Measurements from ENCODE around the gene ARID4B.

ARID4B gene

GRCh38 chr1:235138821-235139220 is 189.2 kb downstream of the ARID4B start:
- no peak overlapping the region for H3K4me3 ChIP-seq (ENCODE audit: low read length)
- no peaks in the 10 kb centered on the region for H3K4me1 ChIP-seq (ENCODE audit: control insufficient read depth, insufficient read depth, low read length)
- H3K27me3 ChIP-seq (ENCODE audit: control insufficient read depth, insufficient read depth, low read length), result no peaks in the 10 kb centered on the region
- H3K9me3 ChIP-seq (ENCODE audit: control insufficient read depth, low read length), result no peaks in the 10 kb centered on the region
- H3K36me3 ChIP-seq (ENCODE audit: control insufficient read depth, insufficient read depth, low read length), result peaks cover 7% of the 10 kb centered on the region
- H3K9ac ChIP-seq (ENCODE audit: low read length), result no peak overlapping the region

- H3K4me1 ChIP-seq (ENCODE audit: control insufficient read depth, insufficient read depth, low read length), result no peaks in the 10 kb centered on the region
- H3K36me3 ChIP-seq (ENCODE audit: control insufficient read depth, insufficient read depth, low read length), result peaks cover 7% of the 10 kb centered on the region
- no peak overlapping the region for H3K4me3 ChIP-seq (ENCODE audit: low read length)
Measured at GRCh38 chr1:235136111-235136510, 191.9 kb downstream of the ARID4B start.

GRCh38 chr1:235134171-235134570 is 193.8 kb downstream of the ARID4B start:
- H3K4me1 ChIP-seq (ENCODE audit: control insufficient read depth, insufficient read depth, low read length), result no peaks in the 10 kb centered on the region
- no peak overlapping the region for H3K4me3 ChIP-seq (ENCODE audit: low read length)
- H3K36me3 ChIP-seq (ENCODE audit: control insufficient read depth, insufficient read depth, low read length), result peaks cover 7% of the 10 kb centered on the region
- no peaks in the 10 kb centered on the region for H3K9me3 ChIP-seq (ENCODE audit: control insufficient read depth, low read length)
- H3K27me3 ChIP-seq (ENCODE audit: control insufficient read depth, insufficient read depth, low read length), result no peaks in the 10 kb centered on the region
- no peak overlapping the region for H3K9ac ChIP-seq (ENCODE audit: low read length)

More at GRCh38 chr1:235136111-235136510, 191.9 kb downstream of the ARID4B start:
- no peaks in the 10 kb centered on the region for H3K27me3 ChIP-seq (ENCODE audit: control insufficient read depth, insufficient read depth, low read length)
- no peak overlapping the region for H3K9ac ChIP-seq (ENCODE audit: low read length)
- no peaks in the 10 kb centered on the region for H3K9me3 ChIP-seq (ENCODE audit: control insufficient read depth, low read length)

DNA sequence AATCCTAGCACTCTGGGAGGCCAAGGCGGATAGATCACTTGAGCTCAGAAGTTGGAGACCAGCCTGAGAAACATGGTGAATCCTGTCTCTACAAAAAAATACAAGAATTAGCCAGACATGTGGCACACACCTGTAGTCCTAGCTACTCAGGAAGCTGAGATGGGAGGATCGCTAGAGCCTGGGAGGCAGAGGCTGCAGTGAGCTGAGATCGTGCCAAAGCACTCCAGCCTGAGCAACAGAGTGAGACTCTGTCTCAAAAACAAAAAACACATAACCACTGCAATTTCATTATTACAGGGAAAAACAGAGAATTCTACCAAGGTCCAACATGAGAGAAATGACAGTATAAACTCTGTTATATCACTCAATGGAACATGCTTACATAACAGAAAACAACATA is 194.9 kb downstream of the ARID4B start:
- no peak overlapping the region for H3K9ac ChIP-seq (ENCODE audit: low read length)
- H3K9me3 ChIP-seq (ENCODE audit: control insufficient read depth, low read length), result no peaks in the 10 kb centered on the region
- no peaks in the 10 kb centered on the region for H3K4me1 ChIP-seq (ENCODE audit: control insufficient read depth, insufficient read depth, low read length)
- H3K4me3 ChIP-seq (ENCODE audit: low read length), result no peak overlapping the region
- H3K36me3 ChIP-seq (ENCODE audit: control insufficient read depth, insufficient read depth, low read length), result peaks cover 7% of the 10 kb centered on the region
- no peaks in the 10 kb centered on the region for H3K27me3 ChIP-seq (ENCODE audit: control insufficient read depth, insufficient read depth, low read length)

GRCh38 chr1:235131961-235132360 is 196.0 kb downstream of the ARID4B start:
- Histone ChIP-seq H3K4me1 (ENCODE audit: control insufficient read depth, insufficient read depth, low read length) (no peaks in the 10 kb centered on the region), H3K9me3 (ENCODE audit: control insufficient read depth, low read length) (no peaks in the 10 kb centered on the region), H3K36me3 (ENCODE audit: control insufficient read depth, insufficient read depth, low read length) (peaks cover 7% of the 10 kb centered on the region), H3K4me3 (ENCODE audit: low read length) (no peak overlapping the region), H3K9ac (ENCODE audit: low read length) (no peak overlapping the region), H3K27me3 (ENCODE audit: control insufficient read depth, insufficient read depth, low read length) (no peaks in the 10 kb centered on the region)

- no peaks in the 10 kb centered on the region for H3K9me3 ChIP-seq (ENCODE audit: control insufficient read depth, low read length)
Measured at GRCh38 chr1:235130766-235131270, 197.2 kb downstream of the ARID4B start.

GRCh38 chr1:235129774-235130570 is 198.0 kb downstream of the ARID4B start:
- H3K36me3 ChIP-seq (ENCODE audit: control insufficient read depth, insufficient read depth, low read length), result no peaks in the 10 kb centered on the region
- H3K9me3 ChIP-seq (ENCODE audit: control insufficient read depth, low read length), result no peaks in the 10 kb centered on the region
- no peaks in the 10 kb centered on the region for H3K27me3 ChIP-seq (ENCODE audit: control insufficient read depth, insufficient read depth, low read length)
- no peak overlapping the region for H3K9ac ChIP-seq (ENCODE audit: low read length)
- no peak overlapping the region for H3K4me3 ChIP-seq (ENCODE audit: low read length)
- H3K4me1 ChIP-seq (ENCODE audit: control insufficient read depth, insufficient read depth, low read length), result no peaks in the 10 kb centered on the region

More at GRCh38 chr1:235130766-235131270, 197.2 kb downstream of the ARID4B start:
- Histone ChIP-seq H3K4me3 (ENCODE audit: low read length) (no peak overlapping the region), H3K9ac (ENCODE audit: low read length) (no peak overlapping the region), H3K36me3 (ENCODE audit: control insufficient read depth, insufficient read depth, low read length) (no peaks in the 10 kb centered on the region), H3K27me3 (ENCODE audit: control insufficient read depth, insufficient read depth, low read length) (no peaks in the 10 kb centered on the region), H3K4me1 (ENCODE audit: control insufficient read depth, insufficient read depth, low read length) (no peaks in the 10 kb centered on the region)

DNA sequence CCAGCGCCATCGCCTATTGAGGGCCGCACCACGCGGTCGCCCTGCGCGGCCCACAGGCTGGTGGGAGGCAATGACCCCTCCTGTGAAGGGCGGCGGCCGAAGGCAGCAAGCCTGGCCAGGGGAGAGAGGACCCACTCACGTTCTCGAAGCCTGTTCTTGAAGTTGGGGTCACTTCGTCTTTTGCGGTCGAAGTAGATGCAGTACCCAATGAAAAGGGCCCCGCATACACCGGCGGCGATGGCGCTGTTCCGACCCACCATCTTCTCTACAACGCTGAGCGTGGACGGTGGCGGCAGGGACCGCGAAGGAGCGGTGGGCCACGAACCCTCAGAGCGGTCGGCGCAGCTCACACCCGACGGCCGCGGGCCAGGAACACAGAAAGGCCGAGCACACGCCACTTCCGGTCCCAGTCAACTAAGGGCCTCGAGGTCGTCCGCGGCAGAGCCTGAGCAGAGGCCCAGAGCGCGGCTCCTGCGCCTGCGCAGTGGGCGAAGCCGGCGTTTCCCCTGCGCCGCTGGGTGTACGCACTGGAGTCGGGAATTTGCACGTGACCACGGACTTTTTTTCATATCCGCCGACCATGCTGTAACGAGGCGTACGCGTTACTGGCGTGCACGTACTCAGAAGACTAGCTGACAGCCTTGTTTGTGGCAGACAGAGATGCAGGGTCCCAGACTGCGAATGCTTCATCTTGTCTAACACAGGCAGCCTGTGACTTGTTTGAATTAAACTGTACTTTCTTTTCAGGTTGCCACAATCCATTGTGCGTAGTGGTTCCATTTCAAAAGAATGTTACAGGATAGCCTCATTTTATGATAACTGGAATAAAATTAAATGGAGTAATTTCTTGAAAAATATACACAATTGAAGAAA is 199.3 kb downstream of the ARID4B start, which contains the start of gene TOMM20:
TSS of gene TOMM20 (minus strand) at position 382 of the 873 bp plus-strand sequence. CDS start at position 260, 122 bp downstream.
- Histone ChIP-seq H3K4me1 (ENCODE audit: control insufficient read depth, insufficient read depth, low read length) (no peaks in the 10 kb centered on the region), H3K9ac (ENCODE audit: low read length) (peak within 1 kb of the TSS; percentile 90), H3K4me3 (ENCODE audit: low read length) (peak within 1 kb of the TSS; percentile 78), H3K27me3 (ENCODE audit: control insufficient read depth, insufficient read depth, low read length) (no peaks in the 10 kb centered on the region), H3K9me3 (ENCODE audit: control insufficient read depth, low read length) (no peaks in the 10 kb centered on the region), H3K36me3 (ENCODE audit: control insufficient read depth, insufficient read depth, low read length) (no peaks in the 10 kb centered on the region)

DNA sequence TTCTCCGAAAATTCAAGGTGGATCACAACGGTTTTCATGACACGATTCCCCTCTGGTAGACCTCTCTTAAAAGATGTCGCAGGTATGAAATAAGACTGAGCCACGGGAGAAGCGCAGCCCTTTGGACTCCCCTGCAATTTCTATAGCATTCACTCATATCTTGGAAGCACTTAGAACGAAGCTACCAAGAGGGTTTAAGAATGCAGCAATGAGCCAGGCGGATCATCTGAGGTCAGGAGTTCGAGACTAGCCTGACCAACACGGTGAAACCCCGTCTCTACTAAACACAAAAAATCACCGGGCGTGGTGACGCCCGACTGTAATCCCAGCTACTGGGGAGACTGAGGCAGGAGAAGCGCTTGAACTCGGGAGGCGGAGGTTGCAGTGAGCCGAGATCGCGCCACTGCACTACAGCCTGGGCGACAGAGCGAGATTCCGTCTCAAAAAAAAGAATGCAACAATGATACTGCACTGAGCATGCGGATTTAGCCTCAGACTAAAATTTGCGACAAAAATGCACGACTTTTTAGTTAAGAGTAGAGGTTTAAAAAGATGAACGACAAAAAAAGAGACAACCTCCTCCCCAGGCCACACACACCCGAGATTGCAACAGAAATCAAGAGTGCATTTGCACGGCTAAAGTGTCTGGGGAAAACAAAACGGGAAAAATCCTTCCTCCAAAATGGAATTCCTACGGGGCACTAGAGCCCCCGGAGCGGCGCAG is 200.1 kb downstream of the ARID4B start:
- H3K27me3 ChIP-seq (ENCODE audit: control insufficient read depth, insufficient read depth, low read length), result no peaks in the 10 kb centered on the region
- H3K9ac ChIP-seq (ENCODE audit: low read length), result peak overlapping the region; percentile 90
- no peaks in the 10 kb centered on the region for H3K36me3 ChIP-seq (ENCODE audit: control insufficient read depth, insufficient read depth, low read length)
- peak overlapping the region; percentile 78 for H3K4me3 ChIP-seq (ENCODE audit: low read length)
- H3K9me3 ChIP-seq (ENCODE audit: control insufficient read depth, low read length), result no peaks in the 10 kb centered on the region
- no peaks in the 10 kb centered on the region for H3K4me1 ChIP-seq (ENCODE audit: control insufficient read depth, insufficient read depth, low read length)

GRCh38 chr1:235127203-235127602 is 200.8 kb downstream of the ARID4B start:
- H3K36me3 ChIP-seq (ENCODE audit: control insufficient read depth, insufficient read depth, low read length), result no peaks in the 10 kb centered on the region
- H3K9ac ChIP-seq (ENCODE audit: low read length), result peak overlapping the region; percentile 90
- no peaks in the 10 kb centered on the region for H3K4me1 ChIP-seq (ENCODE audit: control insufficient read depth, insufficient read depth, low read length)
- H3K27me3 ChIP-seq (ENCODE audit: control insufficient read depth, insufficient read depth, low read length), result no peaks in the 10 kb centered on the region
- peak overlapping the region; percentile 78 for H3K4me3 ChIP-seq (ENCODE audit: low read length)
- H3K9me3 ChIP-seq (ENCODE audit: control insufficient read depth, low read length), result no peaks in the 10 kb centered on the region

DNA sequence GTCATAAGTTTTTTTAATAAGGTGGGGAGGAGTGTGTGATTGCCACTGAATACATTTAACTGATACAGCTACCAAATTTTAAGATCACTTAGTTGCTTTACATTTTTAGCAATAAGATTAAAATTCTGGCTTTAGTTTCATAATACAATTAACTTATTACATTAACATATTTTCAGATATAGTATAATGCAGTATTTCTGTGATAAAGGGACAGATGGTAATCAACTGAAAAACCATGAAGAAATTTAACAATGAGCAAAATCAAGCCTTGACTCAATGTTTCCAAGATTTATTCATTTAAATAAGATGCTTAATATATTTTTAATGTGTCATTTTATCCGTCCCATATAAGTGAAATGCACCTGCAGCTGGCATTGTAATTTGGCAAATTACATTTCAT is 203.3 kb downstream of the ARID4B start:
- Histone ChIP-seq H3K9me3 (ENCODE audit: control insufficient read depth, low read length) (no peaks in the 10 kb centered on the region), H3K9ac (ENCODE audit: low read length) (no peak overlapping the region), H3K36me3 (ENCODE audit: control insufficient read depth, insufficient read depth, low read length) (no peaks in the 10 kb centered on the region), H3K4me1 (ENCODE audit: control insufficient read depth, insufficient read depth, low read length) (no peaks in the 10 kb centered on the region), H3K27me3 (ENCODE audit: control insufficient read depth, insufficient read depth, low read length) (no peaks in the 10 kb centered on the region), H3K4me3 (ENCODE audit: low read length) (no peak overlapping the region)

Data from mucosa of stomach (tissue), 1 donor.